GM23338 (cell line): ENCODE measurements around the gene CYTH3. TPM values are rescaled to one million over a fixed set of nuclear protein-coding genes. Genes with fewer than 3 reads are reported as not detected.

Source experiments
- ATAC-seq: fragments of 200-7000 bp; cut with Tn5 transposase; 3 replicates; pipeline ENCODE4 v1.9.1; 2020
- DNase-seq: peaks from one replicate; pipeline ENCODE4 v3.0.0-alpha.2; 2015; ENCODE audit warnings: low spot score
- H2AFZ ChIP-seq: fragments of 200-600 bp; sonication (generic); 2 replicates; pipeline ENCODE4 v1.8.0; 2016; ENCODE audit warnings: antibody characterized with exemption, mild to moderate bottlenecking, moderate library complexity
- H3F3A ChIP-seq: fragments of 200-600 bp; sonication (generic); replicated peaks from 2 replicates; pipeline ENCODE4 v1.8.0; 2017; ENCODE audit warnings: antibody characterized with exemption, mixed run types, low read depth
- H3K27ac ChIP-seq: fragments of 200-600 bp; sonication (generic); 2 replicates; pipeline ENCODE4 v1.6.1; 2016; ENCODE audit warnings: low read depth
- H3K27me3 ChIP-seq: fragments of 200-600 bp; sonication (generic); 2 replicates; pipeline ENCODE4 v1.8.0; 2016; ENCODE audit warnings: mild to moderate bottlenecking, mixed run types, moderate library complexity; ENCODE audit not compliant: insufficient read depth
- H3K36me3 ChIP-seq: fragments of 200-600 bp; sonication (generic); 2 replicates; pipeline ENCODE4 v1.8.0; 2016; ENCODE audit warnings: mild to moderate bottlenecking; ENCODE audit not compliant: insufficient read depth
- H3K4me1 ChIP-seq: fragments of 200-600 bp; sonication (generic); 2 replicates; pipeline ENCODE4 v1.8.0; 2016; ENCODE audit warnings: mild to moderate bottlenecking, moderate library complexity; ENCODE audit not compliant: insufficient read depth
- H3K4me2 ChIP-seq: fragments of 200-600 bp; sonication (generic); 2 replicates; pipeline ENCODE4 v1.7.1; 2017; ENCODE audit warnings: mixed run types
- H3K4me3 ChIP-seq: fragments of 200-600 bp; sonication (generic); 2 replicates; pipeline ENCODE4 v1.6.1; 2016; ENCODE audit warnings: mixed run types
- H3K79me2 ChIP-seq: fragments of 200-600 bp; sonication (generic); replicated peaks from 2 replicates; pipeline ENCODE4 v1.8.0; 2017; ENCODE audit warnings: mild to moderate bottlenecking; ENCODE audit not compliant: insufficient read depth
- H3K9me2 ChIP-seq: fragments of 200-600 bp; sonication (generic); 2 replicates; pipeline ENCODE4 v1.8.0; 2017; ENCODE audit not compliant: insufficient read depth
- H4K20me1 ChIP-seq: fragments of 200-600 bp; sonication (generic); replicated peaks from 2 replicates; pipeline ENCODE4 v1.8.0; 2017; ENCODE audit warnings: mild to moderate bottlenecking; ENCODE audit not compliant: insufficient read depth
- H3K27ac Mint-ChIP-seq: 2 replicates; pipeline ENCODE4 v1.8.0; 2020; ENCODE audit warnings: inconsistent platforms, mild to moderate bottlenecking, moderate library complexity, mixed read lengths
- H3K27me3 Mint-ChIP-seq: 3 replicates; pipeline ENCODE4 v1.8.0; 2022; ENCODE audit warnings: low read depth, mild to moderate bottlenecking, moderate library complexity, mixed read lengths, inconsistent platforms; ENCODE audit not compliant: insufficient read depth, poor library complexity
- H3K36me3 Mint-ChIP-seq: 3 replicates; pipeline ENCODE4 v1.8.0; 2021; ENCODE audit warnings: low read depth, mild to moderate bottlenecking, inconsistent platforms, moderate library complexity, mixed read lengths
- H3K4me1 Mint-ChIP-seq: 3 replicates; pipeline ENCODE4 v1.8.0; 2020; ENCODE audit warnings: mild to moderate bottlenecking, inconsistent platforms, mixed read lengths
- H3K4me3 Mint-ChIP-seq: 3 replicates; pipeline ENCODE4 v1.8.0; 2021; ENCODE audit warnings: moderate library complexity, mild to moderate bottlenecking, inconsistent platforms, mixed read lengths
- H3K9me3 Mint-ChIP-seq: 3 replicates; pipeline ENCODE4 v1.8.0; 2020; ENCODE audit warnings: moderate library complexity, mild to moderate bottlenecking, inconsistent platforms, mixed read lengths
- CREB1 ChIP-seq: fragments of 250-450 bp; sonication (Bioruptor Pico); IDR thresholded peaks from 2 replicates; pipeline ENCODE4 v1.5.0; 2020; ENCODE audit warnings: low read depth, mild to moderate bottlenecking, moderate library complexity
- CTCF ChIP-seq, 2 experiments: fragments of 200-600 bp in 1 of 2; sonication (generic) in 1 of 2; conservative IDR thresholded peaks; 2 replicates each; pipeline versions ENCODE4 v1.5.1 to v1.6.1; 2016 to 2017; ENCODE audit warnings: antibody characterized with exemption in 2 of 2, low read depth in 2 of 2, mild to moderate bottlenecking in 2 of 2, moderate library complexity in 1 of 2
- EZH2 ChIP-seq: fragments of 200-600 bp; sonication (generic); IDR thresholded peaks from one replicate; pipeline ENCODE4 v1.8.0; 2017; ENCODE audit warnings: antibody characterized with exemption, mild to moderate bottlenecking, low read depth; ENCODE audit not compliant: unreplicated experiment
- EZH2phosphoT487 ChIP-seq: fragments of 200-600 bp; sonication (generic); IDR thresholded peaks from one replicate; pipeline ENCODE4 v1.8.1; 2018; ENCODE audit warnings: antibody characterized with exemption; ENCODE audit not compliant: unreplicated experiment
- JUNB ChIP-seq: IDR thresholded peaks from one replicate; pipeline ENCODE4 v1.6.1; 2016; ENCODE audit warnings: antibody characterized with exemption; ENCODE audit not compliant: unreplicated experiment
- NANOG ChIP-seq: IDR thresholded peaks from 2 replicates; pipeline ENCODE4 v1.6.1; 2016; ENCODE audit warnings: antibody characterized with exemption, borderline replicate concordance
- POLR2AphosphoS5 ChIP-seq: IDR thresholded peaks from 2 replicates; pipeline ENCODE4 v1.6.1; 2016; ENCODE audit warnings: antibody characterized with exemption, low read depth
- STAT1 ChIP-seq: IDR thresholded peaks from one replicate; pipeline ENCODE4 v1.6.1; 2016; ENCODE audit warnings: antibody characterized with exemption; ENCODE audit not compliant: unreplicated experiment
- ZNF331 ChIP-seq: fragments of 250-450 bp; sonication (Bioruptor Pico); IDR thresholded peaks from 2 replicates; pipeline ENCODE4 v1.5.0; 2020; ENCODE audit warnings: low read depth, mild to moderate bottlenecking, moderate library complexity
- polyA plus RNA-seq: library from polyadenylated mRNA; unstranded; fragments of >200 nt; fragmentation: Nextera tagmentation; extraction: Ambion mirVana; gene quantifications from 2 replicates; pipeline ENCODE4 v1.2.1, GENCODE V29; 2016
- total RNA-seq: library from RNA; depleted of rRNA; stranded (reverse); fragments of >200 nt; shearing (Covaris generic); gene quantifications from 2 replicates; pipeline ENCODE4 v1.2.3, GENCODE V29; 2014
- TF ChIP-seq, protein P1 (sequence below): IDR thresholded peaks from one replicate; pipeline ENCODE4 v1.6.1; 2018; ENCODE audit warnings: antibody characterized with exemption; ENCODE audit not compliant: unreplicated experiment
- TF ChIP-seq, protein P2 (sequence below): fragments of 250-450 bp; sonication (Bioruptor Pico); IDR thresholded peaks from 2 replicates; pipeline ENCODE4 v1.5.0; 2020; ENCODE audit warnings: mild to moderate bottlenecking, moderate library complexity
- TF ChIP-seq, protein P3 (sequence below): IDR thresholded peaks from 2 replicates; pipeline ENCODE4 v1.6.1; 2016; ENCODE audit warnings: antibody characterized with exemption

The CYTH3 gene
- total and polyA plus RNA-seq, 2 experiments from 2014 or later = 4.6 to 15.3 TPM

DNA sequence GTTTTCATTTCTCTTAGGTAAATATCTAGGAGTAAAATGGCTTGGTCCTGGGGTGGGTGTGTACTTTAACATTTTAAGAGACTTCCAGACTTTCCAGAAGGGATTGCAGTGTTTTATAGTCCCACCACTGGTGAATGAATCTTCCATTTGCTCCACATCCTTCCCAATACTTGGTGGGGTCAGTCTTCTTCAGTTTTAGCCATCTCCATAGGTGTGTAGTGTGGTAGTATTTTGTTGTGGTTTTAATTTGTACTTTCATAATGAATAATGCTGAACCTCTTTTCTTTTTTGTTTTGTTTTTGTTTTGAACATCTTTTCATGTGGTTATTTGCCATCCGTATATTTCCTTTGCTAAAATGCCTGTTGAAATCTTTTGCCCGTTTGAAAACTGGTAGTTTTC is 154.9 kb downstream of the CYTH3 start (continued):
- TF ChIP-seq, protein P1, sequence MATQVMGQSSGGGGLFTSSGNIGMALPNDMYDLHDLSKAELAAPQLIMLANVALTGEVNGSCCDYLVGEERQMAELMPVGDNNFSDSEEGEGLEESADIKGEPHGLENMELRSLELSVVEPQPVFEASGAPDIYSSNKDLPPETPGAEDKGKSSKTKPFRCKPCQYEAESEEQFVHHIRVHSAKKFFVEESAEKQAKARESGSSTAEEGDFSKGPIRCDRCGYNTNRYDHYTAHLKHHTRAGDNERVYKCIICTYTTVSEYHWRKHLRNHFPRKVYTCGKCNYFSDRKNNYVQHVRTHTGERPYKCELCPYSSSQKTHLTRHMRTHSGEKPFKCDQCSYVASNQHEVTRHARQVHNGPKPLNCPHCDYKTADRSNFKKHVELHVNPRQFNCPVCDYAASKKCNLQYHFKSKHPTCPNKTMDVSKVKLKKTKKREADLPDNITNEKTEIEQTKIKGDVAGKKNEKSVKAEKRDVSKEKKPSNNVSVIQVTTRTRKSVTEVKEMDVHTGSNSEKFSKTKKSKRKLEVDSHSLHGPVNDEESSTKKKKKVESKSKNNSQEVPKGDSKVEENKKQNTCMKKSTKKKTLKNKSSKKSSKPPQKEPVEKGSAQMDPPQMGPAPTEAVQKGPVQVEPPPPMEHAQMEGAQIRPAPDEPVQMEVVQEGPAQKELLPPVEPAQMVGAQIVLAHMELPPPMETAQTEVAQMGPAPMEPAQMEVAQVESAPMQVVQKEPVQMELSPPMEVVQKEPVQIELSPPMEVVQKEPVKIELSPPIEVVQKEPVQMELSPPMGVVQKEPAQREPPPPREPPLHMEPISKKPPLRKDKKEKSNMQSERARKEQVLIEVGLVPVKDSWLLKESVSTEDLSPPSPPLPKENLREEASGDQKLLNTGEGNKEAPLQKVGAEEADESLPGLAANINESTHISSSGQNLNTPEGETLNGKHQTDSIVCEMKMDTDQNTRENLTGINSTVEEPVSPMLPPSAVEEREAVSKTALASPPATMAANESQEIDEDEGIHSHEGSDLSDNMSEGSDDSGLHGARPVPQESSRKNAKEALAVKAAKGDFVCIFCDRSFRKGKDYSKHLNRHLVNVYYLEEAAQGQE = no peak
- no peak for TF ChIP-seq NANOG

DNA sequence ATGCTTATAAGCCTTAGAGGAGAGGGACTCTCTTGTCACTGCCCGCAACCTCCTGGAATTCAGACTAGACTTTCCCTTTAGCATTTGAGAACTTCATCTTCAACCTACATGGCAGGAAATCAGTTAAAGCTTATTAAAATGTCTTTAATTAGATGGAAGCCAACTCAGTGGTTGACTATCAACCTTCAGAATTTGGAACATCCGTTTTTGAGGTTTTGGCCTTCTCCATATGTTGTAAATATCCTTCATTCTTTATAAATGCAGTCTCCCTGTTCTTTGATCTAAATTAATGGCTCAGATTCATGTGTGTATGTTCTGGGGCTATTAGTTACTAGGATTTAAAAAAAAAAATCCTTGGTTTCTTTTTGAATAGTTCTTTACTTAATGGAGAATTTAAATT is 156.2 kb downstream of the CYTH3 start:
- no peaks in the 10 kb centered on the region for H3K27me3 ChIP-seq
- no peak overlapping the region for H3K27ac Mint-ChIP-seq
- H3K4me3 Mint-ChIP-seq = no peak overlapping the region
- no peak for DNase-seq
- ATAC-seq = no peak
- no peak overlapping the region for H3K27ac ChIP-seq
- no peaks in the 10 kb centered on the region for H3F3A ChIP-seq
- no peak overlapping the region for H3K4me3 ChIP-seq
- no peak overlapping the region for H3K4me2 ChIP-seq
- H3K36me3 Mint-ChIP-seq = peaks cover 84% of the 10 kb centered on the region
- H3K4me1 Mint-ChIP-seq = no peaks in the 10 kb centered on the region
- H3K9me2 ChIP-seq = no peaks in the 10 kb centered on the region
- H4K20me1 ChIP-seq = peaks cover 20% of the 10 kb centered on the region
- no peak overlapping the region for H2AFZ ChIP-seq
- H3K79me2 ChIP-seq = peaks cover 56% of the 10 kb centered on the region
- no peaks in the 10 kb centered on the region for H3K9me3 Mint-ChIP-seq
- no peaks in the 10 kb centered on the region for H3K4me1 ChIP-seq
- no peaks in the 10 kb centered on the region for H3K27me3 Mint-ChIP-seq
- H3K36me3 ChIP-seq = peaks cover 31% of the 10 kb centered on the region
- TF ChIP-seq NANOG (no peak), CREB1 (no peak), ZNF331 (no peak), EZH2phosphoT487 (no peak), CTCF (conservative IDR thresholded peaks at IDR 0.05; ENCODE audit: low read depth in 2 of 2) (no peak), POLR2AphosphoS5 (no peak), EZH2 (no peak), STAT1 (no peak), JUNB (no peak)
- TF ChIP-seq, protein P2, sequence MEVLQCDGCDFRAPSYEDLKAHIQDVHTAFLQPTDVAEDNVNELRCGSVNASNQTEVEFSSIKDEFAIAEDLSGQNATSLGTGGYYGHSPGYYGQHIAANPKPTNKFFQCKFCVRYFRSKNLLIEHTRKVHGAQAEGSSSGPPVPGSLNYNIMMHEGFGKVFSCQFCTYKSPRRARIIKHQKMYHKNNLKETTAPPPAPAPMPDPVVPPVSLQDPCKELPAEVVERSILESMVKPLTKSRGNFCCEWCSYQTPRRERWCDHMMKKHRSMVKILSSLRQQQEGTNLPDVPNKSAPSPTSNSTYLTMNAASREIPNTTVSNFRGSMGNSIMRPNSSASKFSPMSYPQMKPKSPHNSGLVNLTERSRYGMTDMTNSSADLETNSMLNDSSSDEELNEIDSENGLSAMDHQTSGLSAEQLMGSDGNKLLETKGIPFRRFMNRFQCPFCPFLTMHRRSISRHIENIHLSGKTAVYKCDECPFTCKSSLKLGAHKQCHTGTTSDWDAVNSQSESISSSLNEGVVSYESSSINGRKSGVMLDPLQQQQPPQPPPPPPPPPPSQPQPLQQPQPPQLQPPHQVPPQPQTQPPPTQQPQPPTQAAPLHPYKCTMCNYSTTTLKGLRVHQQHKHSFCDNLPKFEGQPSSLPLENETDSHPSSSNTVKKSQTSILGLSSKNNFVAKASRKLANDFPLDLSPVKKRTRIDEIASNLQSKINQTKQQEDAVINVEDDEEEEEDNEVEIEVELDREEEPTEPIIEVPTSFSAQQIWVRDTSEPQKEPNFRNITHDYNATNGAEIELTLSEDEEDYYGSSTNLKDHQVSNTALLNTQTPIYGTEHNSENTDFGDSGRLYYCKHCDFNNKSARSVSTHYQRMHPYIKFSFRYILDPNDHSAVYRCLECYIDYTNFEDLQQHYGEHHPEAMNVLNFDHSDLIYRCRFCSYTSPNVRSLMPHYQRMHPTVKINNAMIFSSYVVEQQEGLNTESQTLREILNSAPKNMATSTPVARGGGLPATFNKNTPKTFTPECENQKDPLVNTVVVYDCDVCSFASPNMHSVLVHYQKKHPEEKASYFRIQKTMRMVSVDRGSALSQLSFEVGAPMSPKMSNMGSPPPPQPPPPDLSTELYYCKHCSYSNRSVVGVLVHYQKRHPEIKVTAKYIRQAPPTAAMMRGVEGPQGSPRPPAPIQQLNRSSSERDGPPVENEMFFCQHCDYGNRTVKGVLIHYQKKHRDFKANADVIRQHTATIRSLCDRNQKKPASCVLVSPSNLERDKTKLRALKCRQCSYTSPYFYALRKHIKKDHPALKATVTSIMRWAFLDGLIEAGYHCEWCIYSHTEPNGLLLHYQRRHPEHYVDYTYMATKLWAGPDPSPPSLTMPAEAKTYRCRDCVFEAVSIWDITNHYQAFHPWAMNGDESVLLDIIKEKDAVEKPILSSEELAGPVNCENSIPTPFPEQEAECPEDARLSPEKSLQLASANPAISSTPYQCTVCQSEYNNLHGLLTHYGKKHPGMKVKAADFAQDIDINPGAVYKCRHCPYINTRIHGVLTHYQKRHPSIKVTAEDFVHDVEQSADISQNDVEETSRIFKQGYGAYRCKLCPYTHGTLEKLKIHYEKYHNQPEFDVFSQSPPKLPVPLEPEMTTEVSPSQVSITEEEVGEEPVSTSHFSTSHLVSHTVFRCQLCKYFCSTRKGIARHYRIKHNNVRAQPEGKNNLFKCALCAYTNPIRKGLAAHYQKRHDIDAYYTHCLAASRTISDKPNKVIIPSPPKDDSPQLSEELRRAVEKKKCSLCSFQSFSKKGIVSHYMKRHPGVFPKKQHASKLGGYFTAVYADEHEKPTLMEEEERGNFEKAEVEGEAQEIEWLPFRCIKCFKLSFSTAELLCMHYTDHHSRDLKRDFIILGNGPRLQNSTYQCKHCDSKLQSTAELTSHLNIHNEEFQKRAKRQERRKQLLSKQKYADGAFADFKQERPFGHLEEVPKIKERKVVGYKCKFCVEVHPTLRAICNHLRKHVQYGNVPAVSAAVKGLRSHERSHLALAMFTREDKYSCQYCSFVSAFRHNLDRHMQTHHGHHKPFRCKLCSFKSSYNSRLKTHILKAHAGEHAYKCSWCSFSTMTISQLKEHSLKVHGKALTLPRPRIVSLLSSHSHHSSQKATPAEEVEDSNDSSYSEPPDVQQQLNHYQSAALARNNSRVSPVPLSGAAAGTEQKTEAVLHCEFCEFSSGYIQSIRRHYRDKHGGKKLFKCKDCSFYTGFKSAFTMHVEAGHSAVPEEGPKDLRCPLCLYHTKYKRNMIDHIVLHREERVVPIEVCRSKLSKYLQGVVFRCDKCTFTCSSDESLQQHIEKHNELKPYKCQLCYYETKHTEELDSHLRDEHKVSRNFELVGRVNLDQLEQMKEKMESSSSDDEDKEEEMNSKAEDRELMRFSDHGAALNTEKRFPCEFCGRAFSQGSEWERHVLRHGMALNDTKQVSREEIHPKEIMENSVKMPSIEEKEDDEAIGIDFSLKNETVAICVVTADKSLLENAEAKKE (CRISPR knock-in tag) = no peak
- TF ChIP-seq, protein P3, sequence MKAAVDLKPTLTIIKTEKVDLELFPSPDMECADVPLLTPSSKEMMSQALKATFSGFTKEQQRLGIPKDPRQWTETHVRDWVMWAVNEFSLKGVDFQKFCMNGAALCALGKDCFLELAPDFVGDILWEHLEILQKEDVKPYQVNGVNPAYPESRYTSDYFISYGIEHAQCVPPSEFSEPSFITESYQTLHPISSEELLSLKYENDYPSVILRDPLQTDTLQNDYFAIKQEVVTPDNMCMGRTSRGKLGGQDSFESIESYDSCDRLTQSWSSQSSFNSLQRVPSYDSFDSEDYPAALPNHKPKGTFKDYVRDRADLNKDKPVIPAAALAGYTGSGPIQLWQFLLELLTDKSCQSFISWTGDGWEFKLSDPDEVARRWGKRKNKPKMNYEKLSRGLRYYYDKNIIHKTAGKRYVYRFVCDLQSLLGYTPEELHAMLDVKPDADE = no peak
